ENCODE data around the gene CDK14.

CDK14 gene

DNA sequence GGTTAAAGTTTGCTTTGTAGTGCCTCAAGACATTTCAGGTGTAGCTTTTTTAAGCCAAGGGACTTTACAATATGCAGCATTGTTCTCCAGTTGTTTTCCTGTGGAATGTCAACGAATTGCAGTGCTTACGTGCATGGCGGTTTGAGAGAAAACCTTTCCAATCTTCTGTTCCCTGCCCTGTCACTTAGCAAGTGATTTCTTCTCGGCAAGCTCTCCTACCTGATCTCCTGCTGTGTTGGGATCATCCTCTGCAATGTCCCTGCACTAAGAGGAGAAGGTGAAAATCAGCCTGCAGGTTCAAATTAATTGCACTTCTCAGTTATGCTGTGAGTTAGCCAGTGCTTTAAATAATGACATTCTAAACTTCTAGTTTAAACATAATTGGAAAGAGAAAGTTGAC, 470.5 kb downstream of the CDK14 start:
- TF ChIP-seq POLR2A (IDR thresholded peaks at IDR 0.05; ENCODE audit: low read depth, low read length) = no peak
- TF ChIP-seq POLR2AphosphoS5 (IDR thresholded peaks at IDR 0.05; ENCODE audit: low read depth, low read length) = no peak
- no peak for TF ChIP-seq TAF1 (IDR thresholded peaks at IDR 0.05; ENCODE audit: borderline replicate concordance, low read depth, low read length)
- DNase-seq (ENCODE audit: insufficient read length) = no peak
- FAIRE-seq = no peak

DNA sequence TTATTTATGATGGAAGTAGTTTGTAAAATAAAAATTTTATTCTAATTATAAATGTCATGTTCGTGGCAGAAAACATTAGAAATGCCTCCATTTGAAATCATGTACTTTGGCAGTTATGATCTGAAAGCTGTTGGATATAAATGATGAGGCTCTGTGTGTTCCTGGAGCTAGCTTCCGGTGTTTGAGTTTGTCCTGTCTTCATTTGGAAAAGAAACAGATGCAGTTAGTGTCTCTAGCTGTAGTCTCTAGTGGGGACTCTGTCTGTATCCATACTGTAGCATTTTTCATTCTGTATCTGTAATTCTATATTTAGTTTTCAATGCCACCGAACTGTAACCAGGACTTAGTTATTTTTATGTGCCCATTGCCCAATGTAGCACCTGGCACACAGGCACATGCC, 471.1 kb downstream of the CDK14 start:
- DNase-seq (ENCODE audit: insufficient read length) (no peak), FAIRE-seq (no peak)
- TF ChIP-seq POLR2AphosphoS5 (IDR thresholded peaks at IDR 0.05; ENCODE audit: low read depth, low read length) (no peak), POLR2A (IDR thresholded peaks at IDR 0.05; ENCODE audit: low read depth, low read length) (no peak), TAF1 (IDR thresholded peaks at IDR 0.05; ENCODE audit: borderline replicate concordance, low read depth, low read length) (no peak)

DNA sequence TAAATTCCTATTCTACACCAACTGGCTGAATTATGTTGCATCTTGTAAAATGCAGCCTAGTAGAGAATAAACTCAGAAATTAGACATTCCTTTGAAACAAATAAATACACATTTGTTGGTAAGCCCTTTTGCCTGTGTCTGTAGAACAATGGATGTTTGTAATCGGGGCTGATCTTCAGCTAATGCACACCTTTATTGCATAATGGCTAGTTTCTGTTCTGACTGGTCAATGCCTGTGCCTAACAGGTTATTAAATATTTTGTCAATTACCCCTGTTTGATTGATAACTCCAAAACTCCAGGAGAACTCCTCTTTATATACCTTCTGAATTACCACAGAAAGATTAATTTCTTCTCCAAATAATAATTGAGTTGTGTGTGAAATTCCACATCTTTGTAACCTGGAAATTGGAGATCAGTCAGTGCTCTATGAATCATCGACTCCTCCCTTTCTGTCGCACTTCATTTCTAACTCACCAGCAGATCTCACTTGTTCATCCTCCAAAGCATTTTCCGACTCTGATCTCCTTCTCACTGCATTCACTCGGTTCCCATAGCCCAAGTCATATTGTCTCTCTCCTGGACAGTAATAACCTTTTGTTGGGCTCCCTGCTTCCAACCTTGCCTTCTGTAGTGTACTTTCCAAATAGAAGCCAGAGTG, 472.1 kb downstream of the CDK14 start:
- DNase-seq (ENCODE audit: insufficient read length) = no peak
- no peak for TF ChIP-seq POLR2A (IDR thresholded peaks at IDR 0.05; ENCODE audit: low read depth, low read length)
- no peak for TF ChIP-seq POLR2AphosphoS5 (IDR thresholded peaks at IDR 0.05; ENCODE audit: low read depth, low read length)
- no peak for TF ChIP-seq TAF1 (IDR thresholded peaks at IDR 0.05; ENCODE audit: borderline replicate concordance, low read depth, low read length)
- FAIRE-seq = no peak

DNA sequence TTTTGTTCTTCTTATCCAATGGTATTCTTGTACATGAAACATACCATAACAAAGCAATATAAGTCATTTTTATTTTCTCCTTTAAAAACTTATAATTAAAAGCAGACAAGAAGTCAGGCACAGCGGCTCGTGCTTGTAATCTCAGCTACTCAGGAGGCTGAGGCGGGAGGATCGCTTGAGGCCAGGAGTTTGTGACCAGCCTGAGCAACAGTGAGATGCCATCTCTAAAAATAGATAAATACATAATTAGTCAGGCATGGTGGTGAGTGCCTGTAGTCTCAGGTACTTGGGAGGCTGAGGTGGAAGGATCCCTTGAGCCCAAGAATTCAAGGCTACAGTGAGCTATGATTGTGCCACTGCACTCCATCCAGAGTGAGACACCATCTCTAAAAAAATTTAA, 473.0 kb downstream of the CDK14 start:
- no peak for TF ChIP-seq TAF1 (IDR thresholded peaks at IDR 0.05; ENCODE audit: borderline replicate concordance, low read depth, low read length)
- TF ChIP-seq POLR2AphosphoS5 (IDR thresholded peaks at IDR 0.05; ENCODE audit: low read depth, low read length) = no peak
- TF ChIP-seq POLR2A (IDR thresholded peaks at IDR 0.05; ENCODE audit: low read depth, low read length) = no peak
- DNase-seq (ENCODE audit: insufficient read length) (no peak), FAIRE-seq (no peak)

DNA sequence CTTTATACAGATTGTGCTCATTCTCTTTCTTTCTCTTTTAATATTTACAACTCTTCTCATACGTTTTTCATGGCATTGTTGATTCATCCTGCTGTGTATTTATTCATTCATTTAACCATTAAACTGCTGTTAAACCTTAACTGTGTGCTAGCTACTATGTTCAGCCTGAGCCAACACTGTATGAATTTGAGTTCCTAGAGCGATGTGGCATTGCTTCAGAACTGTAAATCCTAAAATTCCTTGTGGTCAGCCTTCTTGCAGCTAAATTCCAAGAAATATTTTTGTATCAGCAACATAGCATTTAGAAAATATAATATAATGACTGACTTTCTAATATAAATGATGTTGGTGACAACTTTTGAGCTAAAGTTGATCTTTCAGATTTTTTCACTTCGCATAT, 483.4 kb downstream of the CDK14 start:
- FAIRE-seq = no peak

DNA sequence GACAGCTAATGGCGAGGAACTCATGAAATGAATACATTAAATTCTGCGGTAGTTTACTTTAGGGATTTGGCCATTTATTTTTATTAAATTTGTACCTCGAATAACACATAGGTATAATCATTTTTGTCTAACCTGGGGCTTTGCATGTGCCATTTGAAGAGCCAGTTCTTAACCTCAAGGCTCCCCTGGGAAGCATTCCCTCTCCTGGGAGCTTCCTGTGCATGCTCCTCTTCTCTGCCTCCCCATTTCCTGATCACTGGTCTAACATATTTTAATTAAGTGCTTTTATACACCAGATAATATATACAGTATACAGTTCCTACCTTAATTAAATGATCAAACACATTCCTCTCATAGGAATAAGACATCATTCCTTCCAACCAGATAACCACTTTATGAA, 484.2 kb downstream of the CDK14 start:
- DNase-seq (ENCODE audit: insufficient read length) = no peak
- no peak for FAIRE-seq
- TF ChIP-seq TAF1 (IDR thresholded peaks at IDR 0.05; ENCODE audit: borderline replicate concordance, low read depth, low read length) (no peak), POLR2A (IDR thresholded peaks at IDR 0.05; ENCODE audit: low read depth, low read length) (no peak), POLR2AphosphoS5 (IDR thresholded peaks at IDR 0.05; ENCODE audit: low read depth, low read length) (no peak)

More for the DNA sequence above, 483.4 kb downstream of the CDK14 start:
- TF ChIP-seq POLR2AphosphoS5 (IDR thresholded peaks at IDR 0.05; ENCODE audit: low read depth, low read length) = no peak
- TF ChIP-seq POLR2A (IDR thresholded peaks at IDR 0.05; ENCODE audit: low read depth, low read length) = no peak
- no peak for TF ChIP-seq TAF1 (IDR thresholded peaks at IDR 0.05; ENCODE audit: borderline replicate concordance, low read depth, low read length)
- DNase-seq (ENCODE audit: insufficient read length) = no peak

DNA sequence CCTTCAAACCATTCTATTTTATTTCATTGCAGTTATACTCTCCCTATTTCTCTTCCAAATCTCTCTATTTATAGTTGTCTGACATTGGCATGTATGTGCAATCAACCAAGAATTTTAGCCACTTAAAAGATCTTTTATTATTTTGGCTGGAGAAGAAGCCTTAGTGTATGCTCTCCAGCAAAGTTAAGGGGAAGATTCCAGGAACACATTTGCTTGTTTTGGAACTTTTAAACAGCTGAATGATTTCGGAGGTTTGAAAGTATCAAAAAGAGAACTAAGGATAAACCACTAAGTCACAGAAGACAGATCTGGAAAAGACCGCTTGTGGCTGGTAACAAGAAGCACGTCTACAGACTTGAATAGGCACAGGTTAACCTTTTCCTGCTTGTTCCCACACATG, 485.9 kb downstream of the CDK14 start:
- FAIRE-seq = no peak
- DNase-seq (ENCODE audit: insufficient read length) = no peak
- TF ChIP-seq POLR2A (IDR thresholded peaks at IDR 0.05; ENCODE audit: low read depth, low read length) = no peak
- no peak for TF ChIP-seq TAF1 (IDR thresholded peaks at IDR 0.05; ENCODE audit: borderline replicate concordance, low read depth, low read length)
- TF ChIP-seq POLR2AphosphoS5 (IDR thresholded peaks at IDR 0.05; ENCODE audit: low read depth, low read length) = no peak

DNA sequence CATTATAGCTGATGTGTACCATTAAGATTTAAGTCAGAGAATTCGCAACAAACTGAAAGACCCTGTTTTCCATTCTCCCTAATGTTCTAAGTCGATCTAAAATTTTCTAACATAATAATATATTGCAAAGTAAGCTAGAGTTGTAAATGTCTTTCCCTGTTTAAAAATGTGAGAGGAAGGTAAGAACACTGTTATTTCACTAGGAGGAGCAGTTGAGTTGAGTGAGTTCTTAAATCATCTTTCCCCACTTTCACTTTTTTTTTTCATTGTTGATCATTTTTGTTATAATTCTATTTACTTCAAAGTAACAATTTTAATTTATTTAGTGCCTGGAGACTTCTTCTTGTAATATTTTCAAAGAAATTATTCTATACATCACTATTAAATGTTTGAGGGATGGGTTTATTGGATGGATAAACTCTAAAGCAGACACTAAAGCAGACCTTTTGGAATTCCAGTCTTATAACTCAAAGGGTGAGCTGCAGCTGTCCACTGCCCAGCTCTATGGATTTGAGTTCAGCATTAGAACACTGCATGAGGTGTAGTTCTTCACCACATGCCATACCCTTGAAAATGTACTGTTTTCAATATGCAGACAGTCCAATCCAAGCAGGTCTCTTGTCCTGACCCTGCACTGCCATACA, 486.9 kb downstream of the CDK14 start:
- no peak for DNase-seq (ENCODE audit: insufficient read length)
- no peak for TF ChIP-seq POLR2AphosphoS5 (IDR thresholded peaks at IDR 0.05; ENCODE audit: low read depth, low read length)
- no peak for TF ChIP-seq POLR2A (IDR thresholded peaks at IDR 0.05; ENCODE audit: low read depth, low read length)
- TF ChIP-seq TAF1 (IDR thresholded peaks at IDR 0.05; ENCODE audit: borderline replicate concordance, low read depth, low read length) = no peak
- no peak for FAIRE-seq

DNA sequence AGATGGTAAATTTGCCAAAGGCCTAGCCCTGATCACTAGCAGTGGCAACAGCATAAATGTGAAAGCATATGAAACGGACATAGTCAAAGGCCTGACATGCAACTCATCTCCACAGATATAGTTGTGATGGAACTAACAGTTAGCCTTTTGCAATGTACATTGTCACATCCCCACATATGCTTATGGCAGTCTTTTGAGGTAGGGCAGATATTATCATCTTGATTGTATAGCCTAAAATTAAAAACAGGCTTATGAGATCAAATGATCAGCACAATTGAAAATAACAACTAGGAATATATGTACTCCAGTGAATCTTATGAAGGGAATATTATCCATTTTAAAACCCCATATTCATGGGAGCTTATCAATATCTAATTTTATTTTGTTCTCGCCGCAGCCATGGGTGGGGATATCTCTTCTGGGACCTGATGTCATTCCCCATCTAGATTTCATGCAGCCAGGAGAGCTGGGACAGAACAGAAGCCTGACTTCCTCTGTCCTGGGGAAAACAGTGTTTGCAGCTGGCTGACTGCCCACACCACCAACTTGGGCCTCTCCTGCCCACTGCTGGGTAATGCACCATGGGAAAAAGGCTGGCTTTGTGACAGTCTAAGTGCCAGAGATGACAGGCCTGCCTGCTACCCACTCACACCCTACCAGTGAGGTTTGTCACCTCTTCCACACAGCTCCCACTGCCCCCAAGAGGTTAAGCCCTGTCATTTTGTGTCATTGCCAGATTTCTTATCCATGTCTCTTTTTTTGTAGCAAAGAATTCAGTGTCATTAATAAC, 487.9 kb downstream of the CDK14 start:
- no peak for TF ChIP-seq POLR2A (IDR thresholded peaks at IDR 0.05; ENCODE audit: low read depth, low read length)
- no peak for TF ChIP-seq POLR2AphosphoS5 (IDR thresholded peaks at IDR 0.05; ENCODE audit: low read depth, low read length)
- TF ChIP-seq TAF1 (IDR thresholded peaks at IDR 0.05; ENCODE audit: borderline replicate concordance, low read depth, low read length) = no peak
- DNase-seq (ENCODE audit: insufficient read length) = no peak
- FAIRE-seq = no peak

DNA sequence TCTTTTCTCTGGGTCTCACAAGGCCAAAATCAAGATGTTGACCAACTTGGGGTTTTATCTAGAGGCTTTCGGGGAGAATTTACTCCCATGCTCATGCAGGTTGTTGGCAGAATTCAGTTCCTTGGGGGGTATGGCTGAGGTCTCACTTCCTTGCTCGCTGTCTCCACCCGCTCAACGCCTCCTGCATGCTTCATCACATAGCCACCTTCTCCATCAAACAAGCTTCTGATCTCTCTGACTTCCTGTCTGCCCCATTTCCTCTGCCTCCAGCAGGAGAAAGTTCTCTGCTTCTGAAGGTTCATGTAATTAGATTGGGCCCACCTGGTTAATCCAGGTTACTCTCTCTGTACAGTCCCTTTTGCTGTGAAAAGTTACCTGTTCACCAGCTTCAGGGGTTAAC, 489.1 kb downstream of the CDK14 start:
- no peak for FAIRE-seq
- no peak for TF ChIP-seq POLR2AphosphoS5 (IDR thresholded peaks at IDR 0.05; ENCODE audit: low read depth, low read length)
- no peak for TF ChIP-seq POLR2A (IDR thresholded peaks at IDR 0.05; ENCODE audit: low read depth, low read length)
- TF ChIP-seq TAF1 (IDR thresholded peaks at IDR 0.05; ENCODE audit: borderline replicate concordance, low read depth, low read length) = no peak
- no peak for DNase-seq (ENCODE audit: insufficient read length)

DNA sequence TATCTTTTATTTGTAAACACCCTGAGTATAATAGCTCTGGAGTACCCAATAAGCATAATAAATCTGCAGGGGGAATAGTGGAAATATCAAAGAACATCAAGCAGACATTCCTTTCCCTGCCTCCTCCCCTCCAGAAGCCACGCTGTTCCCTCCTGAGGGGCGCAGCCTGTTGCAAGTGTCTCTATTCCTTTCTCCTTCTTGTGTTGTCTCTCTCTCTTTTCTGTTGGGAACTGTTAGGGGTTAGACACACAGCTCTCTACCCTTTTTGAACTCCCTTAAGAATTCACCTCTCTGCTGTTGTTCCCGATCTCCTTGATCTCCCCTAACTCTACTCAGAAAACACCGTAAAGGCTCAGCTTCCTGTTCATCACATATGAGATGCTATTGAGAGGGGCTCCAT, 490.1 kb downstream of the CDK14 start:
- DNase-seq (ENCODE audit: insufficient read length) = no peak
- TF ChIP-seq POLR2A (IDR thresholded peaks at IDR 0.05; ENCODE audit: low read depth, low read length) (no peak), TAF1 (IDR thresholded peaks at IDR 0.05; ENCODE audit: borderline replicate concordance, low read depth, low read length) (no peak), POLR2AphosphoS5 (IDR thresholded peaks at IDR 0.05; ENCODE audit: low read depth, low read length) (no peak)
- FAIRE-seq = no peak
